Mesothelial cell of epicardium (in vitro differentiated cells): ENCODE data around the gene CMSS1. TPM values are rescaled to one million over a fixed set of nuclear protein-coding genes. Genes with fewer than 3 reads are reported as not detected.

Source experiments
- DNase-seq, 2 experiments: peaks; one replicate each; pipeline ENCODE4 v3.0.0; 2021; ENCODE audit warnings: low spot score in 2 of 2; ENCODE audit not compliant: unreplicated experiment in 2 of 2
- H3K27ac Mint-ChIP-seq: 2 replicates; pipeline ENCODE4 v1.8.0; 2021; ENCODE audit warnings: mixed read lengths
- H3K27me3 Mint-ChIP-seq: 2 replicates; pipeline ENCODE4 v1.8.0; 2021; ENCODE audit warnings: low read depth, mixed read lengths
- H3K36me3 Mint-ChIP-seq: 2 replicates; pipeline ENCODE4 v1.8.0; 2021; ENCODE audit warnings: mixed read lengths
- H3K4me1 Mint-ChIP-seq: 2 replicates; pipeline ENCODE4 v1.8.0; 2021; ENCODE audit warnings: mixed read lengths
- H3K4me3 Mint-ChIP-seq: 2 replicates; pipeline ENCODE4 v1.8.0; 2021; ENCODE audit warnings: mild to moderate bottlenecking, moderate library complexity, mixed read lengths
- H3K9me3 Mint-ChIP-seq: 2 replicates; pipeline ENCODE4 v1.8.0; 2021; ENCODE audit warnings: mixed read lengths
- total RNA-seq: library from RNA; stranded (reverse); gene quantifications from 3 replicates; pipeline ENCODE4 v1.2.1, GENCODE V29; 2021
- TF ChIP-seq, protein P1 (sequence below): fragments of 200-600 bp; sonication (generic); IDR thresholded peaks from one replicate; pipeline ENCODE4 v1.5.0; 2021; ENCODE audit warnings: antibody characterized with exemption; ENCODE audit not compliant: unreplicated experiment

CMSS1 gene
- total RNA-seq, 1 donor from 2014 or later, result 30.0 TPM

GRCh38 chr3:99783011-99783573, 34.6 kb upstream of the CMSS1 start:
- Mint-ChIP-seq H3K4me3 (no peak overlapping the region), H3K4me1 (no peaks in the 10 kb centered on the region), H3K27ac (no peak overlapping the region), H3K9me3 (no peaks in the 10 kb centered on the region), H3K36me3 (no peaks in the 10 kb centered on the region), H3K27me3 (peaks cover 51% of the 10 kb centered on the region)
- no peak for DNase-seq
- TF ChIP-seq, protein P1, sequence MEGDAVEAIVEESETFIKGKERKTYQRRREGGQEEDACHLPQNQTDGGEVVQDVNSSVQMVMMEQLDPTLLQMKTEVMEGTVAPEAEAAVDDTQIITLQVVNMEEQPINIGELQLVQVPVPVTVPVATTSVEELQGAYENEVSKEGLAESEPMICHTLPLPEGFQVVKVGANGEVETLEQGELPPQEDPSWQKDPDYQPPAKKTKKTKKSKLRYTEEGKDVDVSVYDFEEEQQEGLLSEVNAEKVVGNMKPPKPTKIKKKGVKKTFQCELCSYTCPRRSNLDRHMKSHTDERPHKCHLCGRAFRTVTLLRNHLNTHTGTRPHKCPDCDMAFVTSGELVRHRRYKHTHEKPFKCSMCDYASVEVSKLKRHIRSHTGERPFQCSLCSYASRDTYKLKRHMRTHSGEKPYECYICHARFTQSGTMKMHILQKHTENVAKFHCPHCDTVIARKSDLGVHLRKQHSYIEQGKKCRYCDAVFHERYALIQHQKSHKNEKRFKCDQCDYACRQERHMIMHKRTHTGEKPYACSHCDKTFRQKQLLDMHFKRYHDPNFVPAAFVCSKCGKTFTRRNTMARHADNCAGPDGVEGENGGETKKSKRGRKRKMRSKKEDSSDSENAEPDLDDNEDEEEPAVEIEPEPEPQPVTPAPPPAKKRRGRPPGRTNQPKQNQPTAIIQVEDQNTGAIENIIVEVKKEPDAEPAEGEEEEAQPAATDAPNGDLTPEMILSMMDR, result no peak

GRCh38 chr3:99789011-99789721, 28.5 kb upstream of the CMSS1 start:
- TF ChIP-seq, protein P1, result peak; percentile 55
- Mint-ChIP-seq H3K27me3 (peaks cover 45% of the 10 kb centered on the region), H3K4me3 (no peak overlapping the region), H3K9me3 (no peaks in the 10 kb centered on the region), H3K27ac (no peak overlapping the region), H3K36me3 (no peaks in the 10 kb centered on the region), H3K4me1 (no peaks in the 10 kb centered on the region)
- no peak for DNase-seq

DNA sequence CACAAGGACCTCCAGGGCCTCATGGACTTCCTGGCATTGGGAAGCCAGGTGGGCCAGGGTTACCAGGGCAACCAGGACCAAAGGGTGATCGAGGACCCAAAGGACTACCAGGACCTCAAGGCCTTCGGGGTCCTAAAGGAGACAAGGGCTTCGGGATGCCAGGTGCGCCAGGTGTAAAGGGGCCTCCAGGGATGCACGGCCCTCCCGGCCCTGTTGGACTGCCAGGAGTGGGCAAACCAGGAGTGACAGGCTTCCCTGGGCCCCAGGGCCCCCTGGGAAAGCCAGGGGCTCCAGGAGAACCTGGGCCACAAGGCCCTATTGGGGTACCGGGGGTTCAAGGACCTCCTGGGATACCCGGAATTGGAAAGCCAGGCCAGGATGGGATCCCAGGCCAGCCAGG, 23.2 kb upstream of the CMSS1 start:
- H3K4me1 Mint-ChIP-seq, result no peaks in the 10 kb centered on the region
- H3K27me3 Mint-ChIP-seq, result peaks cover 22% of the 10 kb centered on the region
- H3K27ac Mint-ChIP-seq, result no peak overlapping the region
- no peak overlapping the region for H3K4me3 Mint-ChIP-seq
- DNase-seq, result no peak
- no peaks in the 10 kb centered on the region for H3K36me3 Mint-ChIP-seq
- TF ChIP-seq, protein P1, result no peak
- no peaks in the 10 kb centered on the region for H3K9me3 Mint-ChIP-seq

DNA sequence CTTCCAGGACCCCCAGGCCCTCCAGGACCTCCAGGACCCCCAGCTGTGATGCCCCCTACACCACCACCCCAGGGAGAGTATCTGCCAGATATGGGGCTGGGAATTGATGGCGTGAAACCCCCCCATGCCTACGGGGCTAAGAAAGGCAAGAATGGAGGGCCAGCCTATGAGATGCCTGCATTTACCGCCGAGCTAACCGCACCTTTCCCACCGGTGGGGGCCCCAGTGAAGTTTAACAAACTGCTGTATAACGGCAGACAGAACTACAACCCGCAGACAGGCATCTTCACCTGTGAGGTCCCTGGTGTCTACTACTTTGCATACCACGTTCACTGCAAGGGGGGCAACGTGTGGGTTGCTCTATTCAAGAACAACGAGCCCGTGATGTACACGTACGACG, 22.1 kb upstream of the CMSS1 start:
- TF ChIP-seq, protein P1, result no peak

GRCh38 chr3:99799422-99799821, 18.2 kb upstream of the CMSS1 start:
- Mint-ChIP-seq H3K36me3 (peaks cover 3% of the 10 kb centered on the region), H3K27me3 (peaks cover 3% of the 10 kb centered on the region), H3K4me1 (no peaks in the 10 kb centered on the region), H3K9me3 (peaks cover 21% of the 10 kb centered on the region), H3K4me3 (no peak overlapping the region), H3K27ac (no peak overlapping the region)
- DNase-seq, result no peak
- TF ChIP-seq, protein P1, result no peak

More for the DNA sequence above, 22.1 kb upstream of the CMSS1 start:
- no peaks in the 10 kb centered on the region for H3K36me3 Mint-ChIP-seq
- peaks cover 17% of the 10 kb centered on the region for H3K27me3 Mint-ChIP-seq
- DNase-seq, result no peak
- H3K27ac Mint-ChIP-seq, result no peak overlapping the region
- H3K4me3 Mint-ChIP-seq, result no peak overlapping the region
- no peaks in the 10 kb centered on the region for H3K9me3 Mint-ChIP-seq
- no peaks in the 10 kb centered on the region for H3K4me1 Mint-ChIP-seq
